Measurements from ENCODE around the gene UBE4B. TPM values are rescaled to one million over a fixed set of nuclear protein-coding genes. Genes with fewer than 3 reads are reported as not detected.
A peak's percentile ranks its signal among the peaks of the same experiment; 100 is the strongest.

UBE4B gene
- total and polyA plus RNA-seq, 2 experiments from 2014 or later, result 18.7 to 41.1 TPM

DNA sequence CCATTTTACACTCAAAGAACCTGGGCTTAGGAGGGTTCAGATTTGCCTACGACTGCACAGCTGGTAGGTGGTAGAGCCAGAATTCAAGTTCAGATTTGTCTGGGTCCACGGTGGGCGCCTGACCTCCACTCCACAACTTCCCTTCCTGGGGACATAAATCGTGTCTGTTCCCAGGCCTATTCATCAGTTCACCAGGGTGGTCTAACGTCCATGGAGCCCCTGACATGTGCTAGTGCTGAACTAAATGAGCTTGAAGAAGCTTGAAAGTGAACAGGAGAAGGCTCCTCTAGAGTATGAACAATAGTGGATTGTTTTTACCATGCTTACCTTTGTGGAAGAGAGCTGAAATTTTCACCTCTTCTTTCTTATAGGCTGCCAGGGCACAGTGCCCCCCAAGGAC, 145.1 kb downstream of the UBE4B start:
- Histone ChIP-seq H3K36me3 (replicated peaks; ENCODE audit: insufficient read depth, low read depth) (no peaks in the 10 kb centered on the region), H3K79me2 (no peaks in the 10 kb centered on the region), H3K9me2 (replicated peaks; ENCODE audit: insufficient read depth) (no peaks in the 10 kb centered on the region), H2AFZ (no peak overlapping the region), H3K4me1 (ENCODE audit: insufficient read depth) (peaks cover 4% of the 10 kb centered on the region), H3K27ac (no peak overlapping the region), H3K4me2 (no peak overlapping the region), H3K27me3 (no peaks in the 10 kb centered on the region), H4K20me1 (ENCODE audit: insufficient read depth, poor library complexity, severe bottlenecking) (no peaks in the 10 kb centered on the region), H3K4me3 (no peak overlapping the region), H3K9me3 (ENCODE audit: low read depth) (no peaks in the 10 kb centered on the region)
- WGBS (ENCODE audit: low lambda C conversion rate, missing lambda C conversion rate), result 83% methylated on average over 5 of the region's 5 CpGs
- TF ChIP-seq, protein P1, sequence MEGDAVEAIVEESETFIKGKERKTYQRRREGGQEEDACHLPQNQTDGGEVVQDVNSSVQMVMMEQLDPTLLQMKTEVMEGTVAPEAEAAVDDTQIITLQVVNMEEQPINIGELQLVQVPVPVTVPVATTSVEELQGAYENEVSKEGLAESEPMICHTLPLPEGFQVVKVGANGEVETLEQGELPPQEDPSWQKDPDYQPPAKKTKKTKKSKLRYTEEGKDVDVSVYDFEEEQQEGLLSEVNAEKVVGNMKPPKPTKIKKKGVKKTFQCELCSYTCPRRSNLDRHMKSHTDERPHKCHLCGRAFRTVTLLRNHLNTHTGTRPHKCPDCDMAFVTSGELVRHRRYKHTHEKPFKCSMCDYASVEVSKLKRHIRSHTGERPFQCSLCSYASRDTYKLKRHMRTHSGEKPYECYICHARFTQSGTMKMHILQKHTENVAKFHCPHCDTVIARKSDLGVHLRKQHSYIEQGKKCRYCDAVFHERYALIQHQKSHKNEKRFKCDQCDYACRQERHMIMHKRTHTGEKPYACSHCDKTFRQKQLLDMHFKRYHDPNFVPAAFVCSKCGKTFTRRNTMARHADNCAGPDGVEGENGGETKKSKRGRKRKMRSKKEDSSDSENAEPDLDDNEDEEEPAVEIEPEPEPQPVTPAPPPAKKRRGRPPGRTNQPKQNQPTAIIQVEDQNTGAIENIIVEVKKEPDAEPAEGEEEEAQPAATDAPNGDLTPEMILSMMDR (IDR thresholded peaks at IDR 0.05; ENCODE audit: poor library complexity), result no peak
- TF ChIP-seq EZH2phosphoT487 (IDR thresholded peaks at IDR 0.05; ENCODE audit: low read depth, severe bottlenecking, unreplicated experiment) (no peak), EZH2 (IDR thresholded peaks at IDR 0.05; ENCODE audit: borderline replicate concordance) (no peak)
- no peak for DNase-seq (ENCODE audit: low spot score)

DNA sequence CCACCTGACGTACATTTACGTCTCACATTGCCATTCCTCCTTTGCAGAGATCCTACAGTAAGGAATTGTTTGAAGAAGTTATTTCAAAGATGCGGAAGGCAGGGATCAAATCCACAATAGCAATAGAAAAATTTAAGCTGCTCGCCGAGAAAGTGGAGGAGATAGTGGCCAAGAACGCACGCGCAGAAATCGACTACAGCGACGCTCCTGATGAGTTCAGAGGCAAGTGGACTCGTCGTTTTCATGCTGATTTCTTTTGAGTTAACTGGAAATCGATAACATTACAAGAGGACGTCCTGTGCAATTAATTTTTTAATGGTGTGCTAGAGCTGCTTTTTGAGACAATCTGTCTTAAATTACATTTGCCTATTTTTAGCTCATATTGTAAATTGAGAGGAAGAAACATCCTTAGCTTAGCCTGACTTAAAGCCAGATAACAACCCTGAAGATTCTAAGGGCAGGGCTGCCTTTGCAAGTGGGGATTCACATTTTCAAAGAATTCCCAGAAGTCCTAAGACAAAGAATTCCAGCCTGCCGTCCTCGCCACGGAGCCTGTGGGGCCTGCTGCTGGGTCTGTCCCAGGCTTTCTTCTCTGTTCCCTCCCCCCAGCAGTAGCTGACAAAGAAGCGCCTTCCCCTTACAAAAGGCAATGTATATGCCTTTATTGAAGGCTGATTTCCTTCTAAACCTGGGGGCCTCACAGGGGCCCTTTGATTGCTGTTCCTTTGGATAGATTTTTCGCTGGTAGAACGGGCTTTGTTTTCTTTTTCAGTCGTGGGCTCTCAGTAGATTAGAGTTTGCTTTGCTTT, 146.0 kb downstream of the UBE4B start:
- TF ChIP-seq EZH2 (IDR thresholded peaks at IDR 0.05; ENCODE audit: borderline replicate concordance), result no peak
- TF ChIP-seq, protein P1 (IDR thresholded peaks at IDR 0.05; ENCODE audit: poor library complexity), result no peak
- TF ChIP-seq EZH2phosphoT487 (IDR thresholded peaks at IDR 0.05; ENCODE audit: low read depth, severe bottlenecking, unreplicated experiment), result no peak
- Histone ChIP-seq H3K36me3 (replicated peaks; ENCODE audit: insufficient read depth, low read depth) (no peaks in the 10 kb centered on the region), H3K4me3 (no peak overlapping the region), H4K20me1 (ENCODE audit: insufficient read depth, poor library complexity, severe bottlenecking) (no peaks in the 10 kb centered on the region), H2AFZ (no peak overlapping the region), H3K9me3 (ENCODE audit: low read depth) (no peaks in the 10 kb centered on the region), H3K27me3 (no peaks in the 10 kb centered on the region), H3K79me2 (no peaks in the 10 kb centered on the region), H3K4me1 (ENCODE audit: insufficient read depth) (peaks cover 4% of the 10 kb centered on the region), H3K27ac (peak overlapping the region; percentile 67), H3K4me2 (peak overlapping the region; percentile 8), H3K9me2 (replicated peaks; ENCODE audit: insufficient read depth) (no peaks in the 10 kb centered on the region)
- WGBS (ENCODE audit: low lambda C conversion rate, missing lambda C conversion rate), result 71% methylated on average over 22 of the region's 22 CpGs
- no peak for DNase-seq (ENCODE audit: low spot score)

DNA sequence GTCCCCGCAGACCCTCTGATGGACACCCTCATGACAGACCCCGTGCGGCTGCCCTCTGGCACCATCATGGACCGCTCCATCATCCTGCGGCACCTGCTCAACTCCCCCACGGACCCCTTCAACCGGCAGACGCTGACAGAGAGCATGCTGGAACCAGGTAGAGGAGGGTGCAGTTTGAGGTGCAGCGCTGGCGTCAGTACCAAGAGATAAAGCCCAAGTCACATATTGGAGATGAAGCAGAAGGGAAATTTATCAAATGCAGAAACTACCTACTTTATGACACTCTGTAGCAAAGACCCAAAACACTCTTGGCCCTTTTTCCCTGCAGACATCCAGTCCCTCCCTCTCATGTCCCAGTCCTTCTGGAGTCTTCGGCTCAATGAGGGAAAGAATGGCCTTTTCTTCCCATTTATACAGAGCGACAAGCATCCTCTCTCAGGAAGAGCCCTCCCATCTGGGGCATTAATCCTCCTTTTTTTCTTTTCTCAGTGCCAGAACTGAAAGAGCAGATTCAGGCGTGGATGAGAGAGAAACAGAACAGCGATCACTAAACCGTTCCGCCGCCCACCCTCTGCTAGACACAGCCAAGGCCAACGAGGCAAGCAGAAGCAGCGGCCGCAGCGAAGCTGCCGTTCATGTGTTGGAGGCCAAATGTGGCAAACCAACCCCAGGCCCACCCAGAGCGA, 146.8 kb downstream of the UBE4B start:
- TF ChIP-seq, protein P1 (IDR thresholded peaks at IDR 0.05; ENCODE audit: poor library complexity), result no peak
- TF ChIP-seq EZH2 (IDR thresholded peaks at IDR 0.05; ENCODE audit: borderline replicate concordance) (no peak), EZH2phosphoT487 (IDR thresholded peaks at IDR 0.05; ENCODE audit: low read depth, severe bottlenecking, unreplicated experiment) (no peak)
- WGBS (ENCODE audit: low lambda C conversion rate, missing lambda C conversion rate), result 90% methylated on average over 23 of the region's 23 CpGs
- H3K36me3 ChIP-seq (replicated peaks; ENCODE audit: insufficient read depth, low read depth), result no peaks in the 10 kb centered on the region

More for the DNA sequence above, 146.8 kb downstream of the UBE4B start:
- Histone ChIP-seq H3K4me2 (peak overlapping the region; percentile 8), H2AFZ (no peak overlapping the region), H3K4me3 (no peak overlapping the region), H4K20me1 (ENCODE audit: insufficient read depth, poor library complexity, severe bottlenecking) (no peaks in the 10 kb centered on the region), H3K9me2 (replicated peaks; ENCODE audit: insufficient read depth) (no peaks in the 10 kb centered on the region), H3K4me1 (ENCODE audit: insufficient read depth) (peaks cover 4% of the 10 kb centered on the region), H3K27me3 (no peaks in the 10 kb centered on the region), H3K9me3 (ENCODE audit: low read depth) (no peaks in the 10 kb centered on the region), H3K27ac (peak overlapping the region; percentile 67), H3K79me2 (no peaks in the 10 kb centered on the region)
- DNase-seq (ENCODE audit: low spot score), result no peak

Measured in hepatocyte (in vitro differentiated cells).